Skeletal muscle satellite cell (primary cell): ENCODE results near the gene GGT1.

Source experiments
- H3K27me3 ChIP-seq: 2 replicates; pipeline ENCODE4 v1.7.0; 2013; ENCODE audit warnings: low read length; ENCODE audit not compliant: control insufficient read depth, insufficient read depth
- H3K36me3 ChIP-seq: 2 replicates; pipeline ENCODE4 v1.7.0; 2013; ENCODE audit warnings: mild to moderate bottlenecking, control low read depth, low read length; ENCODE audit not compliant: insufficient read depth
- H3K4me1 ChIP-seq: 2 replicates; pipeline ENCODE4 v1.7.0; 2013; ENCODE audit warnings: low read length; ENCODE audit not compliant: control insufficient read depth, insufficient read depth
- H3K4me2 ChIP-seq: 2 replicates; pipeline ENCODE4 v1.7.0; 2013; ENCODE audit warnings: mild to moderate bottlenecking, low read length
- H3K4me3 ChIP-seq: 2 replicates; pipeline ENCODE4 v1.7.0; 2013; ENCODE audit warnings: low read length
- H3K9ac ChIP-seq: 2 replicates; pipeline ENCODE4 v1.7.0; 2013; ENCODE audit warnings: mild to moderate bottlenecking, low read depth, low read length, moderate library complexity
- H3K9me3 ChIP-seq: replicated peaks from 2 replicates; pipeline ENCODE4 v1.7.0; 2013; ENCODE audit warnings: mild to moderate bottlenecking, control low read depth, low read length

Gene GGT1

GRCh38 chr22:24585461-24585860 lies 17.5 kb upstream of the GGT1 start:
- peaks cover 6% of the 10 kb centered on the region for H3K4me1 ChIP-seq
- H3K36me3 ChIP-seq, result no peaks in the 10 kb centered on the region
- no peaks in the 10 kb centered on the region for H3K27me3 ChIP-seq
- H3K9me3 ChIP-seq, result no peaks in the 10 kb centered on the region
- no peak overlapping the region for H3K9ac ChIP-seq
- H3K4me2 ChIP-seq, result no peak overlapping the region
- no peak overlapping the region for H3K4me3 ChIP-seq

GRCh38 chr22:24585927-24586546 lies 17.0 kb upstream of the GGT1 start:
- Histone ChIP-seq H3K36me3 (no peaks in the 10 kb centered on the region), H3K27me3 (no peaks in the 10 kb centered on the region), H3K4me1 (peaks cover 6% of the 10 kb centered on the region), H3K4me2 (no peak overlapping the region), H3K4me3 (no peak overlapping the region), H3K9ac (no peak overlapping the region), H3K9me3 (no peaks in the 10 kb centered on the region)

GRCh38 chr22:24587251-24587650 lies 15.7 kb upstream of the GGT1 start:
- Histone ChIP-seq H3K9me3 (no peaks in the 10 kb centered on the region), H3K4me3 (no peak overlapping the region), H3K4me2 (no peak overlapping the region), H3K9ac (no peak overlapping the region), H3K27me3 (no peaks in the 10 kb centered on the region), H3K36me3 (no peaks in the 10 kb centered on the region), H3K4me1 (peaks cover 6% of the 10 kb centered on the region)

- Histone ChIP-seq H3K4me3 (no peak overlapping the region), H3K27me3 (no peaks in the 10 kb centered on the region), H3K9ac (no peak overlapping the region), H3K36me3 (no peaks in the 10 kb centered on the region), H3K4me2 (no peak overlapping the region), H3K9me3 (no peaks in the 10 kb centered on the region), H3K4me1 (peaks cover 6% of the 10 kb centered on the region)
Measured at GRCh38 chr22:24587948-24588347, 15.0 kb upstream of the GGT1 start.

GRCh38 chr22:24588381-24588756 lies 14.6 kb upstream of the GGT1 start:
- no peak overlapping the region for H3K4me2 ChIP-seq
- no peak overlapping the region for H3K4me3 ChIP-seq
- no peak overlapping the region for H3K9ac ChIP-seq
- H3K9me3 ChIP-seq, result no peaks in the 10 kb centered on the region
- no peaks in the 10 kb centered on the region for H3K36me3 ChIP-seq
- no peaks in the 10 kb centered on the region for H3K27me3 ChIP-seq
- H3K4me1 ChIP-seq, result peaks cover 8% of the 10 kb centered on the region

- Histone ChIP-seq H3K4me1 (peaks cover 5% of the 10 kb centered on the region), H3K9ac (no peak overlapping the region)
Measured at GRCh38 chr22:24588757-24589481, 14.1 kb upstream of the GGT1 start.

GRCh38 chr22:24589518-24590030 lies 13.4 kb upstream of the GGT1 start:
- Histone ChIP-seq H3K9me3 (no peaks in the 10 kb centered on the region), H3K4me3 (no peak overlapping the region), H3K4me1 (peaks cover 5% of the 10 kb centered on the region), H3K9ac (no peak overlapping the region), H3K4me2 (no peak overlapping the region), H3K36me3 (no peaks in the 10 kb centered on the region), H3K27me3 (no peaks in the 10 kb centered on the region)

More at GRCh38 chr22:24588757-24589481, 14.1 kb upstream of the GGT1 start:
- H3K36me3 ChIP-seq, result no peaks in the 10 kb centered on the region
- no peak overlapping the region for H3K4me3 ChIP-seq
- no peak overlapping the region for H3K4me2 ChIP-seq
- H3K9me3 ChIP-seq, result no peaks in the 10 kb centered on the region
- no peaks in the 10 kb centered on the region for H3K27me3 ChIP-seq

GRCh38 chr22:24590596-24591173 lies 12.3 kb upstream of the GGT1 start:
- no peaks in the 10 kb centered on the region for H3K36me3 ChIP-seq
- H3K4me1 ChIP-seq, result peaks cover 5% of the 10 kb centered on the region
- H3K4me2 ChIP-seq, result no peak overlapping the region
- no peaks in the 10 kb centered on the region for H3K27me3 ChIP-seq
- H3K9me3 ChIP-seq, result no peaks in the 10 kb centered on the region
- H3K9ac ChIP-seq, result no peak overlapping the region
- H3K4me3 ChIP-seq, result no peak overlapping the region

GRCh38 chr22:24591286-24591830 lies 11.6 kb upstream of the GGT1 start:
- H3K9me3 ChIP-seq, result no peaks in the 10 kb centered on the region

GRCh38 chr22:24592058-24592850 lies 10.7 kb upstream of the GGT1 start:
- peak overlapping the region; percentile 81 for H3K9ac ChIP-seq
- H3K36me3 ChIP-seq, result no peaks in the 10 kb centered on the region
- peaks cover 5% of the 10 kb centered on the region for H3K4me1 ChIP-seq
- no peaks in the 10 kb centered on the region for H3K9me3 ChIP-seq
- H3K4me3 ChIP-seq, result peak overlapping the region; percentile 76
- H3K27me3 ChIP-seq, result no peaks in the 10 kb centered on the region
- H3K4me2 ChIP-seq, result peak overlapping the region; percentile 96

More at GRCh38 chr22:24591286-24591830, 11.6 kb upstream of the GGT1 start:
- no peak overlapping the region for H3K4me3 ChIP-seq
- H3K4me1 ChIP-seq, result peaks cover 5% of the 10 kb centered on the region
- no peaks in the 10 kb centered on the region for H3K27me3 ChIP-seq
- H3K36me3 ChIP-seq, result no peaks in the 10 kb centered on the region
- no peak overlapping the region for H3K4me2 ChIP-seq
- no peak overlapping the region for H3K9ac ChIP-seq
